A673 (cell line): ENCODE data around the gene NECTIN4. TPM values are rescaled to one million over a fixed set of nuclear protein-coding genes. Genes with fewer than 3 reads are reported as not detected.

ENCODE experiments used
- BruUV-seq: library from RNA; stranded (reverse); fragments of 400-500 nt; replicated peaks from 2 replicates; lab custom pipeline; 2021; lab: Mats Ljungman, UMichigan
- CTCF ChIA-PET: fragments of 300-600 bp; sonication (Branson Sonifier 250); formaldehyde crosslinking; loops from one replicate; lab custom pipeline; 2022; ENCODE audit warnings: antibody characterized with exemption; lab: Charles Lee
- POLR2A ChIA-PET: fragments of 300-600 bp; sonication (Branson Sonifier 250); formaldehyde crosslinking; loops from one replicate; lab custom pipeline; 2022; ENCODE audit warnings: antibody characterized with exemption; ENCODE audit not compliant: low non-redundant PET; lab: Charles Lee
- DNase-seq: peaks from one replicate; pipeline ENCODE4 v3.0.0-alpha.2; 2015; ENCODE audit warnings: low spot score
- H3K27ac ChIP-seq: fragments of 200-600 bp; sonication (generic); 2 replicates; pipeline ENCODE4 v1.5.1; 2016; ENCODE audit warnings: mixed run types, low read depth, mild to moderate bottlenecking, mixed read lengths, antibody characterized with exemption, low read length; ENCODE audit not compliant: poor library complexity, severe bottlenecking
- H3K27me3 ChIP-seq: fragments of 200-600 bp; sonication (generic); replicated peaks from 2 replicates; pipeline ENCODE4 v1.6.1; 2017; ENCODE audit warnings: mixed run types, low read depth, mild to moderate bottlenecking, mixed read lengths, antibody characterized with exemption, low read length; ENCODE audit not compliant: insufficient read depth, poor library complexity
- H3K36me3 ChIP-seq: fragments of 200-600 bp; sonication (generic); 2 replicates; pipeline ENCODE4 v1.6.1; 2016; ENCODE audit warnings: mixed run types, mild to moderate bottlenecking, mixed read lengths, antibody characterized with exemption, low read length; ENCODE audit not compliant: insufficient read depth, poor library complexity, severe bottlenecking
- H3K4me1 ChIP-seq: fragments of 200-600 bp; sonication (generic); 2 replicates; pipeline ENCODE4 v1.6.1; 2017; ENCODE audit warnings: mixed run types, mild to moderate bottlenecking, mixed read lengths, antibody characterized with exemption, low read length; ENCODE audit not compliant: insufficient read depth, poor library complexity, severe bottlenecking
- H3K4me3 ChIP-seq: fragments of 200-600 bp; sonication (generic); 2 replicates; pipeline ENCODE4 v1.5.1; 2016; ENCODE audit warnings: low read depth, mixed run types, mild to moderate bottlenecking, mixed read lengths, low read length; ENCODE audit not compliant: poor library complexity, severe bottlenecking
- H3K9me3 ChIP-seq: fragments of 200-600 bp; sonication (generic); 2 replicates; pipeline ENCODE4 v1.6.1; 2016; ENCODE audit warnings: mixed run types, low read depth, mild to moderate bottlenecking, mixed read lengths, antibody characterized with exemption, low read length; ENCODE audit not compliant: poor library complexity, severe bottlenecking
- CTCF ChIP-seq: fragments of 300-800, 200-600 bp; sonication (generic); conservative IDR thresholded peaks from 2 replicates; pipeline ENCODE4 v1.5.1; 2017; ENCODE audit warnings: low read depth, mild to moderate bottlenecking, antibody characterized with exemption, low read length, moderate library complexity, mixed read lengths
- EZH2 ChIP-seq: fragments of 200-600 bp; sonication (generic); IDR thresholded peaks from 2 replicates; pipeline ENCODE4 v1.6.1; 2017; ENCODE audit warnings: borderline replicate concordance, low read depth, mild to moderate bottlenecking, mixed read lengths, antibody characterized with exemption, low read length; ENCODE audit not compliant: poor library complexity, severe bottlenecking
- intact Hi-C: fragments of 100-400 bp; cut with micrococcal nuclease; formaldehyde crosslinking; loops from one replicate; pipeline ENCODE4 v1.10.0; 2022; ENCODE audit not compliant: unreplicated experiment
- total RNA-seq: library from RNA; stranded (reverse); gene quantifications from 2 replicates; pipeline ENCODE4 v1.2.3, GENCODE V29; 2021

NECTIN4 gene
- total RNA-seq, 1 experiment from 2014 or later = not detected

- TF ChIP-seq EZH2 (no peak), CTCF (no peak)
- peaks cover 15% of the 10 kb centered on the region for H3K4me1 ChIP-seq
- intact Hi-C loops = loop anchor here (2.0 kb wide), 2 partner anchors 21 to 87 kb away; partner anchors contain the start of genes UFC1 and USF1
- peak; percentile 15 for DNase-seq
- peak overlapping the region; percentile 97 for H3K27ac ChIP-seq
- peak overlapping the region; percentile 98 for H3K4me3 ChIP-seq
- peaks cover 37% of the 10 kb centered on the region for H3K36me3 ChIP-seq
- H3K9me3 ChIP-seq = no peaks in the 10 kb centered on the region
- BruUV-seq = no TSS peak
- POLR2A ChIA-PET = interaction anchor here (0.5 to 0.7 kb wide), 2 partner anchors 34 to 38 kb away, joined by 5 to 8 read pairs; partner anchors contain the start of gene PPOX
- CTCF ChIA-PET = interaction anchor here (0.5 to 1.1 kb wide), 2 partner anchors 16 to 32 kb away, joined by 3 read pairs; no protein-coding TSS in a partner anchor
- no peaks in the 10 kb centered on the region for H3K27me3 ChIP-seq
These were observed 42.4 kb upstream of the NECTIN4 start for GRCh38 chr1:161131523-161132409.

- Histone ChIP-seq H3K9me3 (no peaks in the 10 kb centered on the region), H3K36me3 (peaks cover 45% of the 10 kb centered on the region), H3K27ac (no peak overlapping the region), H3K27me3 (no peaks in the 10 kb centered on the region), H3K4me3 (no peak overlapping the region), H3K4me1 (peaks cover 15% of the 10 kb centered on the region)
- ChIA-PET POLR2A (no interaction called here), CTCF (no interaction called here)
- BruUV-seq = no TSS peak
- no peak for TF ChIP-seq EZH2
- no peak for TF ChIP-seq CTCF
- DNase-seq = no peak
- intact Hi-C loops = no loop called here
These were observed 40.9 kb upstream of the NECTIN4 start for GRCh38 chr1:161130266-161130665.

GRCh38 chr1:161128591-161129420 is 39.4 kb upstream of the NECTIN4 start:
- no TSS peak for BruUV-seq
- intact Hi-C loops = no loop called here
- ChIA-PET POLR2A (no interaction called here), CTCF (no interaction called here)
- no peaks in the 10 kb centered on the region for H3K9me3 ChIP-seq
- H3K27me3 ChIP-seq = no peaks in the 10 kb centered on the region
- no peak overlapping the region for H3K4me3 ChIP-seq
- no peak overlapping the region for H3K27ac ChIP-seq
- DNase-seq = no peak
- TF ChIP-seq CTCF = no peak
- no peak for TF ChIP-seq EZH2
- peaks cover 53% of the 10 kb centered on the region for H3K36me3 ChIP-seq
- peaks cover 14% of the 10 kb centered on the region for H3K4me1 ChIP-seq
